Ovary (tissue), 3 donors: ENCODE results near the gene CYP19A1.

Experiments
- EP300 ChIP-seq: sonication (generic); formaldehyde crosslinking; IDR thresholded peaks from one replicate; pipeline ENCODE4 v1.6.1; 2017; ENCODE audit warnings: antibody characterized with exemption
- POLR2A ChIP-seq: fragments of 450-650 bp; IDR thresholded peaks from one replicate; pipeline ENCODE4 v1.6.1; 2017; ENCODE audit warnings: antibody characterized with exemption, mild to moderate bottlenecking, moderate library complexity
- TF ChIP-seq, protein P1 (sequence below), 3 donors: fragments of 450-650 bp in 2 of 3; fragments of 200-600 bp in 1 of 3; IDR thresholded peaks; one replicate each; pipeline versions ENCODE4 v1.5.1 to v1.8.0; 2016 to 2022; ENCODE audit warnings: antibody characterized with exemption in 3 of 3, mild to moderate bottlenecking in 1 of 3
- donor health status: DM: no; HTN: no; CAD: no.

DNA sequence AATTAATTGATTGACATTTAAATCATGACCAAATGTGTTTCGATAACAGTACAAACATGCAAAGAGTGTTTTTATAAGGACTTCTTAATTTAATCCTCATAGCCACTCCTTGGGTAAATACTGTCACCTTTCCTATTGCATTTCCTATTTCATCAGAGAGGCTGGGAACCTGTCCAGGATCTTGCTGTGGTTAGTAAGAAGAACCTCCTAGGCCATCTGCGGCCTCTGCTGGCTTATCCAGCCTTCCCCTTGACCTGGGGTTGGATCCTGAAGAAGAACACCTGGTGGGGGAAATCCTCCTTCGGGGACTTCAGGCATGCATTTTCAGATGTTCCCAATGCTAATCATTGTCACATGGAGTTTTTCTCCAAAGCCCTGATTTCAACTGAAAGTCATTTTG lies 28.5 kb upstream of the CYP19A1 start:
- TF ChIP-seq, protein P1, sequence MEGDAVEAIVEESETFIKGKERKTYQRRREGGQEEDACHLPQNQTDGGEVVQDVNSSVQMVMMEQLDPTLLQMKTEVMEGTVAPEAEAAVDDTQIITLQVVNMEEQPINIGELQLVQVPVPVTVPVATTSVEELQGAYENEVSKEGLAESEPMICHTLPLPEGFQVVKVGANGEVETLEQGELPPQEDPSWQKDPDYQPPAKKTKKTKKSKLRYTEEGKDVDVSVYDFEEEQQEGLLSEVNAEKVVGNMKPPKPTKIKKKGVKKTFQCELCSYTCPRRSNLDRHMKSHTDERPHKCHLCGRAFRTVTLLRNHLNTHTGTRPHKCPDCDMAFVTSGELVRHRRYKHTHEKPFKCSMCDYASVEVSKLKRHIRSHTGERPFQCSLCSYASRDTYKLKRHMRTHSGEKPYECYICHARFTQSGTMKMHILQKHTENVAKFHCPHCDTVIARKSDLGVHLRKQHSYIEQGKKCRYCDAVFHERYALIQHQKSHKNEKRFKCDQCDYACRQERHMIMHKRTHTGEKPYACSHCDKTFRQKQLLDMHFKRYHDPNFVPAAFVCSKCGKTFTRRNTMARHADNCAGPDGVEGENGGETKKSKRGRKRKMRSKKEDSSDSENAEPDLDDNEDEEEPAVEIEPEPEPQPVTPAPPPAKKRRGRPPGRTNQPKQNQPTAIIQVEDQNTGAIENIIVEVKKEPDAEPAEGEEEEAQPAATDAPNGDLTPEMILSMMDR (IDR thresholded peaks at IDR 0.05) = no peak
- TF ChIP-seq POLR2A = no peak
- no peak for TF ChIP-seq EP300
